Thyroid gland (tissue), 4 donors: ENCODE measurements around the gene ZBED6. TPM values are rescaled to one million over a fixed set of nuclear protein-coding genes. Genes with fewer than 3 reads are reported as not detected.

Experiments used
- DNase-seq, 2 donors: peaks; one replicate each; pipeline ENCODE4 v3.0.0-alpha.2; 2019
- H3K27ac ChIP-seq, 3 donors: fragments of 200-600 bp; sonication (generic); 1 replicate in 2 of 3; 2 replicates in 1 of 3; pipeline ENCODE4 v1.5.1; 2016 to 2019; ENCODE audit warnings: mild to moderate bottlenecking in 1 of 3, moderate library complexity in 1 of 3
- H3K27me3 ChIP-seq: fragments of 200-600 bp; sonication (generic); one replicate; pipeline ENCODE4 v1.5.1; 2019
- H3K36me3 ChIP-seq, 2 donors: fragments of 200-600 bp; sonication (generic); one replicate each; pipeline ENCODE4 v1.5.1; 2016 to 2019
- H3K4me1 ChIP-seq, 2 donors: fragments of 200-600 bp; sonication (generic); one replicate each; pipeline ENCODE4 v1.5.1; 2017 to 2019
- H3K4me3 ChIP-seq, 3 donors: fragments of 200-600 bp; sonication (generic); replicated peaks in 1 of 3; 1 replicate in 2 of 3; 2 replicates in 1 of 3; pipeline ENCODE4 v1.5.1; 2016; ENCODE audit warnings: mild to moderate bottlenecking in 1 of 3
- H3K9me3 ChIP-seq: fragments of 200-600 bp; sonication (generic); one replicate; pipeline ENCODE4 v1.5.1; 2017
- CTCF ChIP-seq, 6 experiments: fragments of 200-600 bp in 3 of 6; fragments of 450-650 bp in 3 of 6; sonication (generic) in 3 of 6; IDR thresholded peaks; one replicate each; pipeline ENCODE4 v1.5.1; 2016 to 2019; ENCODE audit warnings: antibody characterized with exemption in 6 of 6, mild to moderate bottlenecking in 2 of 6, inconsistent platforms in 1 of 6, moderate library complexity in 1 of 6
- POLR2A ChIP-seq, 2 donors: fragments of 450-650 bp; IDR thresholded peaks; one replicate each; pipeline ENCODE4 v1.6.1; 2017; ENCODE audit warnings: antibody characterized with exemption in 2 of 2, mild to moderate bottlenecking in 2 of 2, moderate library complexity in 1 of 2
- WGBS, 2 donors: methylation state at CpG; one replicate each; pipeline ENCODE4 v1.1.5; 2017; 5-methylcytosine and 5-hydroxymethylcytosine counted together
- intact Hi-C: fragments of 100-400 bp; cut with DNase I; formaldehyde crosslinking; loops from one replicate; pipeline ENCODE4 v1.15.1; 2023
- total RNA-seq, 4 donors: library from RNA; depleted of rRNA; stranded (reverse); fragments of >200 nt; gene quantifications; one replicate each; pipeline ENCODE4 v1.2.3, GENCODE V29; 2016

ZBED6 gene
- total RNA-seq, 4 donors from 2014 or later: 17.6 to 33.2 (median 28.5) TPM

- no peaks in the 10 kb centered on the region for H3K9me3 ChIP-seq
- H3K4me3 ChIP-seq: no peak overlapping the region
- H3K36me3 ChIP-seq: no peaks in the 10 kb centered on the region
- no peak for TF ChIP-seq POLR2A (IDR thresholded peaks at IDR 0.05)
- TF ChIP-seq CTCF (IDR thresholded peaks at IDR 0.05): no peak
- intact Hi-C loops: loop anchor here (10.0 kb wide), 1 partner anchor 346 kb away; no protein-coding TSS in a partner anchor
- DNase-seq: no peak
- 87 to 95% methylated on average over 4 of the region's 4 CpGs for WGBS, 2 donors
- H3K27me3 ChIP-seq: no peaks in the 10 kb centered on the region
- H3K27ac ChIP-seq: no peak overlapping the region
- H3K4me1 ChIP-seq: peaks cover 39 to 62% of the 10 kb centered on the region in 2 donors
Measured at GRCh38 chr1:203799157-203799556, 3.7 kb downstream of the ZBED6 start.

DNA sequence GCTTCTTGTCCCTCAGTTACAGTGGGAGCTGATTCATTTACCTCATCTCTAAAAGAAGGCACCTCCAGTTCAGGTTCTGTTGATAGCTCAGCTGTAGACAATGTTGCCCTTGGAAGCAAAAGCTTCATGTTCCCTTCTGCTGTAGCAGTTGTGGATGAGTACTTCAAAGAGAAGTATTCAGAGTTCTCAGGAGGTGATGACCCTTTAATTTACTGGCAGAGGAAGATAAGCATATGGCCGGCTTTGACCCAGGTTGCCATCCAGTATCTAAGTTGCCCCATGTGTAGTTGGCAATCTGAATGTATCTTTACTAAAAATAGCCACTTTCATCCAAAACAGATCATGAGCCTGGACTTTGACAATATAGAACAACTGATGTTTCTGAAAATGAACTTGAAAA is 4.5 kb downstream of the ZBED6 start:
- TF ChIP-seq POLR2A (IDR thresholded peaks at IDR 0.05): no peak
- no peak for TF ChIP-seq CTCF (IDR thresholded peaks at IDR 0.05)
- WGBS, 2 donors: 67 to 80% methylated on average over 1 of the region's 1 CpG
- Histone ChIP-seq H3K9me3 (no peaks in the 10 kb centered on the region), H3K27me3 (no peaks in the 10 kb centered on the region), H3K4me3 (no peak overlapping the region), H3K27ac (no peak overlapping the region), H3K4me1 (peaks cover 39 to 62% of the 10 kb centered on the region in 2 donors), H3K36me3 (no peaks in the 10 kb centered on the region)
- intact Hi-C loops: loop anchor here (10.0 kb wide), 1 partner anchor 345 kb away; no protein-coding TSS in a partner anchor
- DNase-seq: no peak

- Histone ChIP-seq H3K27me3 (no peaks in the 10 kb centered on the region), H3K4me3 (no peak overlapping the region), H3K9me3 (no peaks in the 10 kb centered on the region), H3K4me1 (peaks cover 9 to 32% of the 10 kb centered on the region in 2 donors), H3K27ac (no peak overlapping the region), H3K36me3 (peaks cover 0 to 8% of the 10 kb centered on the region in 2 donors)
- TF ChIP-seq POLR2A (IDR thresholded peaks at IDR 0.05) (no peak), CTCF (IDR thresholded peaks at IDR 0.05) (no peak)
- no peak for DNase-seq
- intact Hi-C loops: no loop called here
- 96 to 99% methylated on average over 7 of the region's 7 CpGs for WGBS, 2 donors
Measured at GRCh38 chr1:203805689-203806088, 10.3 kb downstream of the ZBED6 start.

GRCh38 chr1:203807196-203807595 is 11.8 kb downstream of the ZBED6 start:
- no peak overlapping the region for H3K4me3 ChIP-seq
- 94% methylated on average over 2 of the region's 2 CpGs for WGBS, 2 donors
- peaks cover 0 to 8% of the 10 kb centered on the region in 2 donors for H3K36me3 ChIP-seq
- no peaks in the 10 kb centered on the region for H3K9me3 ChIP-seq
- H3K27ac ChIP-seq: no peak overlapping the region
- intact Hi-C loops: no loop called here
- DNase-seq: no peak
- TF ChIP-seq CTCF (IDR thresholded peaks at IDR 0.05) (no peak), POLR2A (IDR thresholded peaks at IDR 0.05) (no peak)
- H3K4me1 ChIP-seq: peaks cover 3 to 24% of the 10 kb centered on the region in 2 donors
- H3K27me3 ChIP-seq: no peaks in the 10 kb centered on the region

DNA sequence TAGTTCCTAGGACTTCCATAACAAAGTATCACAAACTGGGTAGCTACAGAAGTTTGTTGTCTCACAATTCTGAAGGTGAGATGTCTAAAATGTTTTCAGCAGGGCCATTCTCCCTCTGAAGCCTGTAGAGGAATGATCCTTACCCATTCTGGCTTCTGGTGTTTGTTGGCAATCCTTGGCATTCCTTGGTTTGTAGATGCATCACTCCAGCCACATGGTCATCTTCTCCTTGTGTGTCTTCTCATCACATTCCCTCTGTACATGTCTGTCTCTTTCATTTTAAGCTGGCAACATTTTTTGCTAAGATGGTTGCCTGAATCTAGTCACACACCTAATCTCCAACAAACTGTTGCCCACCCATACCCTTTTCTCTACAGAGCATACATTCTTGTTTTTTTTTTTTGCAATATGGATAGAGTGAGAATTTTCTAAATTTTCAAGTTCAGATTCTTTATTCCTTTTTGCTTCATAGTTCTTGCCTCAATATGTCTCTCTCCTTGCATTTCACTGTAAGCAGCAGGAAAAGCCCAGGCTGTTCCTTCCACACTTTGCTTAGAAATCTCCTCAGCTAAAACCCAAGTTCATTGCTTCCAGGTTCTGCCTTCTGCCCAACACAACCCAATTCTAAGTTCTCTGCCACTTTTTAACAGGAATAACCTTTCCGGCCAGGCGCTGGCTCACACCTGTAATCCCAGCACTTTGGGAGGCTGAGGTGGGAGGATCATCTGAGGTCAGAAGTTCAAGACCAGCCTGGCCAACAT is 18.3 kb downstream of the ZBED6 start:
- no peak overlapping the region for H3K4me3 ChIP-seq
- H3K36me3 ChIP-seq: peaks cover 11 to 12% of the 10 kb centered on the region in 2 donors
- WGBS, 2 donors: 98 to 100% methylated on average over 2 of the region's 2 CpGs
- H3K9me3 ChIP-seq: no peaks in the 10 kb centered on the region
- TF ChIP-seq POLR2A (IDR thresholded peaks at IDR 0.05) (no peak), CTCF (IDR thresholded peaks at IDR 0.05) (no peak)
- no peak overlapping the region for H3K27ac ChIP-seq
- intact Hi-C loops: no loop called here
- H3K4me1 ChIP-seq: peaks cover 4% of the 10 kb centered on the region in 2 donors
- no peaks in the 10 kb centered on the region for H3K27me3 ChIP-seq
- no peak for DNase-seq
